Fibroblast of villous mesenchyme (primary cell): ENCODE data around the gene SHH. TPM values are rescaled to one million over a fixed set of nuclear protein-coding genes. Genes with fewer than 3 reads are reported as not detected.
A peak's percentile ranks its signal among the peaks of the same experiment; 100 is the strongest.

Source experiments
- DNase-seq: peaks from one replicate; pipeline ENCODE4 v3.0.0-alpha.2; 2010; ENCODE audit warnings: low read depth
- H3K4me3 ChIP-seq: 2 replicates; pipeline ENCODE4 v1.5.1; 2011; ENCODE audit warnings: low read depth, mild to moderate bottlenecking, low read length
- CTCF ChIP-seq: IDR thresholded peaks from 2 replicates; pipeline ENCODE4 v1.5.1; 2012; ENCODE audit warnings: low read depth, mild to moderate bottlenecking, low read length; ENCODE audit not compliant: insufficient read depth
- total RNA-seq: library from RNA; depleted of rRNA; stranded (reverse); fragments of >200 nt; gene quantifications from 2 replicates; pipeline ENCODE4 v1.2.3, GENCODE V29; 2012

The SHH gene
- total RNA-seq, result not detected in 2 replicates

- no peak for TF ChIP-seq CTCF
- H3K4me3 ChIP-seq, result peak within 1 kb of the TSS; percentile 28
- DNase-seq, result peak; percentile 16
These were observed at the start of gene SHH for GRCh38 chr7:155811895-155812761. SHH (minus strand) TSS chr7:155812463; CDS start chr7:155812122, 341 bp downstream.

GRCh38 chr7:155861480-155861868, 49.2 kb upstream of the SHH start:
- no peak for TF ChIP-seq CTCF
- no peak overlapping the region for H3K4me3 ChIP-seq
- no peak for DNase-seq

- no peak for TF ChIP-seq CTCF
- DNase-seq, result peak; percentile 34
- H3K4me3 ChIP-seq, result no peak overlapping the region
These were observed 48.7 kb upstream of the SHH start for GRCh38 chr7:155860840-155861479.

- TF ChIP-seq CTCF, result no peak
- H3K4me3 ChIP-seq, result no peak overlapping the region
These were observed 48.2 kb upstream of the SHH start for GRCh38 chr7:155860461-155860839.

GRCh38 chr7:155858521-155859061, 46.3 kb upstream of the SHH start:
- no peak for TF ChIP-seq CTCF
- H3K4me3 ChIP-seq, result no peak overlapping the region
- no peak for DNase-seq

More at GRCh38 chr7:155860461-155860839, 48.2 kb upstream of the SHH start:
- DNase-seq, result no peak

GRCh38 chr7:155857141-155857540, 44.9 kb upstream of the SHH start:
- no peak overlapping the region for H3K4me3 ChIP-seq
- no peak for TF ChIP-seq CTCF
- no peak for DNase-seq
